GM21447 (cell line): ENCODE data around the gene PLAC1.

Source experiments
- ATAC-seq: cut with Tn5 transposase; IDR thresholded peaks from one replicate; pipeline ENCODE4 v1.9.1; 2021; ENCODE audit not compliant: unreplicated experiment

PLAC1 gene

GRCh38 chrX:134658002-134658759 lies at the start of gene PLAC1:
PLAC1 (minus strand) TSS chrX:134658471; CDS start chrX:134566682, 91,789 bp downstream.
- no peak for ATAC-seq

GRCh38 chrX:134706138-134706537 lies 47.9 kb upstream of the PLAC1 start:
- no peak for ATAC-seq

DNA sequence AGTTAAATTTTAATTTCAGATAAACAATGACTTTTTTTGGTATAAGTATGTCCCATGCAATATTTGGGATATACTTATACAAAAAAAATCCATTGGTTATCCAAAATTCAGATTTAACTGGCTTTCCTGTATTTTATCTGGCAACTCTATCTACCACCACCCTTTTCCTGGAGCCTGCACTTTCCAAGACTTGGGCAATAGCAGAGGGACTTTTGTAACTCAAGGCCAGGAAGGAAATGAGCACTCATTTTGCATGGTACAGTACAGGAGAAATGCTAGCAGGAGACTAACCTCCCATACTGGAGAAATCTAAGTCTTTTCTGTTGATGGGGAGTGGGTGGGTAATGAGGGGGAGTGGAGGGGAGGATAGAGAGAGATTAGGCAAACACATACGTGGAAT lies 37.7 kb upstream of the PLAC1 start:
- ATAC-seq, result no peak

GRCh38 chrX:134694333-134695322 lies 36.4 kb upstream of the PLAC1 start:
- no peak for ATAC-seq

DNA sequence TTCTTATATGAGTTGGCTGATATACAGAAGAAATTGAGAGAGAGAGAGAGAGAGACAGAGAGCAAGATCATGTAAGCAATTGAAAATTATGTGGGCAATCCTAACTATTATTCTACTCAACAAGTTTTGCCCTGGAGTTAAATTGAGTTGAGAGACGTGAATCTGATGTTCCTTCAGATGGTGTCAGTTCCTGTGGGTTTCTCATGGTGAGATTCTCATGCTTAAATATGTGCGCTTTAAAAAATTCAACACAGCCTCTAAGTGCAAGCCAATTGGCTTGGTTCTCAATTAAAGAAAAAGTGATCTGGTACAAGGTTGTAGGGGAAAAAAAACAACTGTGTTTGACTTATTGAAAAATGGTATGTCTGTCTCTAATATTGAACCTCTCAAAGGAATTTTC lies 35.4 kb upstream of the PLAC1 start:
- ATAC-seq, result no peak

DNA sequence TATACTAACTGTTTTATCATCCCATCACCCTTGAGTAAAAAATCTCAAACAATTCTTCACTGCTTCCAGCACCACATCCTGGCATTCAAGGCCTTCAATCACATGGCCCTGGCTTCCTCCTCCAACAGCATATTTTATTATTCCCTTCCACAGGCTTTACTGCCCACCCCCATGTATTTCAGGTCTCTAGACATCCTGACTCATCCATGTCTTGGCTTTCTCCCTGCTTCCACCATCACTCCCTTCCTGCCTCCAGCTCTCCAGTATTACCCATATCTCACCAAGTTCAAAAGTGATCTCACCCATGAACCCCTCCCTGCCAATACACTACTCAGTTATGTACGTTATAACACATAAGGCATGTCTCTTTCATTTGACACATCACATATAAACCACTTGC lies 34.7 kb upstream of the PLAC1 start:
- no peak for ATAC-seq

DNA sequence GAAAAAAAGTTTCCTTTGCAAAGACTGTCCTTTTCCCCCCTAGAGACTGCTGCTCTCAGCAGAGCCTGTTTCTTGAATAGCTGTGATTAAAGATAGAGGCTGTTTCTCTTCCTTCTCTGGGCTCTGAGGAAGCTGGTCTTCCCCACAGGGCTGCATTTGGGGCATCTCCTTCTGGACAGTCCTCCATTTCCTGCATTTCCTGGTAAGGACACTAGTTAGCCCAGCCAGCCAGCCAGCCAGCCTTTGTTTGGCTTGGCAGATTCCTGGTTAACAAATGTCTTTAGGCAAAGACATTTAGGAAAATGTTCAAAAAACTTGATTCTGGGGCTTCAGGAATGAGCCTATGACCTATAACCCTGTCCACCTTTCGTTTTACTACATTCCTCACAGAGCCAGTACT lies 34.0 kb upstream of the PLAC1 start:
- no peak for ATAC-seq

DNA sequence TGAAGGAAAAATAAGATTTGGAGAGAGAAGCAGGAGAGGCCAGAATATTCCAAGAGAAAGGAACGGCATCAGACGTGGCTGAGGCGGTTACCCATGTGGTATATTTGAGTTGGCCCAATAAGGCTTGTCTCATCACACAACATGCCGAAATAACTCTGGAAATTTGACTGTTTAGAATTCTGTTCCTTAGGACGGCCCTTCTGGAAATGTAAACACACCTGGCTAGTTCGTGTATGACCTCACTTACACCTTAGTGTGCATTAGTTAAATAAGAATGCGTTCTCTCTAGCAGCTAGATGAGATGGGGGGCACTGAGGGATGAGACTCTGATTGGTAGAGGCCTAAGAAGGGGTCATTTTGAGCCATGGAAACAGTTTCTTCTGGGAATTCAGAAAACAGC lies 33.2 kb upstream of the PLAC1 start:
- no peak for ATAC-seq

DNA sequence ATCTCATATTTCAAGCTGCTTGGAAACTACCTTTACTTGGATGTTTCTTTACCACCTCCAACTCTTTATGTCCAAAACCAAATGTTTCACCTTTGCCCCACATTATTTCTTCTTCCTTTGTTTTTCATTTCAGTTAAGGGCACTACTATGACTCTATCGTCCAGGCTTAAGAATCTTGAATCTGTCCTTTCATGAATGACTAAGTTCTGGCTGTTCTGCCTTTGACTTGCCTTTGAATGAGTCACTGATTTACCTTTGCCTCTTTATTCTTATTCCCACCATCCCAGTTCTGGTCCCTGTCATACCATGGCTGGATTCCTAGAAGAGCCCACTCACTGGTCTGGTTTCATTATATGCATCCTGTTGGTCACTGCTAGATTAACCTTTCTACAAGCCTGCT lies 30.6 kb upstream of the PLAC1 start:
- no peak for ATAC-seq

DNA sequence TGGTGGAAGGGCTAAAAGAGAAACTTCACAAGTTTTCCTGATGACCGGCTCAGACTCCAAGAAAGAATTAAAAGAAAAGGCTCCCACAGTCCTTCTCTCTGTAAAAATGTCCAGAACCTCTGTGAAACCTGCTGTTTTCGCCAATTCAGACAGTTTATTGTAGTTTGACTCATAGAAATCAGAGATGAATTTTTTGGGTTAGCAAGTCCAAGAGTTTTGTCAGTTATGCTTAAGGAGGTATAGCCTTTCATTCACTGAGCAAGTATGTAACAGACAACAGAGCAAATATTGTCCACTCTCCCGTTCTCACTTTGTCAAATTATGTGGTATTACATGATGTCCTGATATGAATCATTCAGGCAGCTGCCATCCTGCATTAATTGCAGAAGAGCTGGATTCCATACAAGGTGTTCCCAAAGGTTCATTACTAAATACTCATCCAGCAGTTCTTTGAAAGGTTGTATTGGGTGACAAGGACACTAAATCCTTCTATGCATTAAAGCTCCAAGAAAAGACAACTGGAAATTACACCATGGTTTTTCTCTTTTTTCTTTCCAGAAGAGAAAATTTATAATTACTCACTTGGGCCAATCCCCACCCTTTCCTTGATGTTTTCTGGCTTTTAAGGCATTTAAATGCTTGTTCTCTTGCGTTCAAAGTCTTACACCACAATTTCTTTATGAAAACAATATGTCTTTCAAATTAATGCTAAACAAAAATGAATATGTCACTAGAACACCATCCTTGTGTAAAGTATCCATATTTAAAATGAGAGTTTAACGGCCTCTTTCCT lies 30.0 kb upstream of the PLAC1 start:
- ATAC-seq, result no peak

- ATAC-seq, result no peak
Measured at GRCh38 chrX:134685668-134686067, 27.4 kb upstream of the PLAC1 start.

DNA sequence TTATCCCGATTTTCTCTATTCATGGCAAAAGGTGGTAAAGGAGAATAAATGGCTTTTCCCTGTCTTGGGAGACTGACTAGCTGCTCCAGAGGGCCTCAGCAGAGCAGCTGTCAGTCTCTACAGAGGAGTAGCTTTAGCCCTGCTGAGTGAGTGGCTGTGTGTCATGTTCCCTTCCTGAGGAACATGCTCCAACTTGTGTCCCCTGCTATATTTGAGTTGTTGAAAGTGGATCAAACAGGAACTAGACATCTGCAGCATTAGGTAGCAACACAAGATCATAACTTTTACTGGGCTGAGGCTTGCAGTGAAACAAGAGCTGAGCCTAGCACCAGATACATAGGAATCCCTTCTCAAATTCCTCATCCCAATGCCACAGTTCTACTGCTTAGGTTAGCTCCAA lies 26.7 kb upstream of the PLAC1 start:
- no peak for ATAC-seq

DNA sequence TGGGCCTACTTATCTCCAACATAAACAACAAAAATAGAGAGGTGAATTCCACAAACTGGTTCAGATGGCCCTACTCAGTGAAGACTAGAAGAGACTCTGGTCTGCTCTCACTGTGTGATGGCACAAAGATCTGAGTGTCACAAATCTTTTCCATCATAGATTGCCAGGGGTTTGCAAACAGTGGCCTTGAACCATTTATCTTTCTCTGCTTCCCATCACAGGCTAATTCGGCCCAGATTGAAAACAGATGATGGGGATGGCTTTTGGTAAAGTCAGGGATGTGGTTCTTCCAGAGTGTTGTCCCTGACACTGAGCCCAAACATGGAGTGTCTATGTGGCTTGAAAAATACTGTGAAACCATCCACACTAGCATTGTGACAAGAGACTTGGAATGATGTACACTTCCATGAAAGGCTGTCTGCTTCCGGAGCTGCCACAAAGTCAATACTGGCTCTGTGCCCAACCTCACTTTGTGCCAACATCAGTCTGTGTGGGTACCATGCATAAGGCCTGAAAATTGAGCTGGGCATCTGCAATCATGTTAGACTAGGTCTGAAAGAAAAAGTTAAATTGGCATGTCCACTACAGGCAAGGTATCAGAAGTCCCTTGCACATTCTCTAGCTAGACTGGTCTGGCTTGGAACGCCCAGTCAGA lies 25.2 kb upstream of the PLAC1 start:
- no peak for ATAC-seq

GRCh38 chrX:134682081-134682480 lies 23.8 kb upstream of the PLAC1 start:
- no peak for ATAC-seq

DNA sequence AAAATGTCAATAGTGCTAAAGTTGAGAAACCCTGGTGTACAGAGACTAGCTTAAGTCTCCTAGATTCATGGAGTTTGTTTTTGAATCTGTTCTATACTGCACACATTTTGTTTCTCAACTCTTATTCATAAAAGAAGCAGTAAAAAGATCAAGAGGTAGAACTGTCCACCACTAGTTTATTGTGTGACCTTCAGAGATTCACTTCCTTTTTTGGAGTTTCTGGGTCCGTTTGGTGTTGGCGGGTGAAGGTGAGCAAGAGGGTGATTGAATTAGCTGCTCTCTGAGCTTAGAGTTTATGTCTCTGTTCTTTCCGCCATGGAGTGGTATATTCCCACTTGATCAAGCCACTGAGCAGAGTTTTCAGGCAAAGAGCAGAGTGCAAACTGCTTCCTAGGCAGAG lies 21.4 kb upstream of the PLAC1 start:
- no peak for ATAC-seq

DNA sequence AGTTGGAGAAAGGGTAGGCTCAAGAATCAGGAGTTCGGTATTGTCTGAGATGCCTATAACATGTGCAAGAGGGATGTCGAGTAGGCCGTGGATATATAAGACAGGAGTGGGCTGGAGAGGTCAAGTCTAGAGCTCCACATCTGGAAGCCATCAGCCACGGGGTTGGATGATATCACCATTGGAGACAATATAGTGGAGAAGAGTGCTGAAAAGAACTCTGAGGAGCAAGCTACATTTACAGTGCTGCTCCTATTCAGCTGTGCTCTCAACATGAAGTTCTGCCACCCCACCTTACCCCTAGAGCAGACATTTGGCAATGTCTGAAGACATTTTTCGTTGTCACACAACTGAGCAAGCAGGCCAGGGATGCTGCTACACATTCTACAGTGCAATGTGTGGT lies 20.9 kb upstream of the PLAC1 start:
- ATAC-seq, result no peak

DNA sequence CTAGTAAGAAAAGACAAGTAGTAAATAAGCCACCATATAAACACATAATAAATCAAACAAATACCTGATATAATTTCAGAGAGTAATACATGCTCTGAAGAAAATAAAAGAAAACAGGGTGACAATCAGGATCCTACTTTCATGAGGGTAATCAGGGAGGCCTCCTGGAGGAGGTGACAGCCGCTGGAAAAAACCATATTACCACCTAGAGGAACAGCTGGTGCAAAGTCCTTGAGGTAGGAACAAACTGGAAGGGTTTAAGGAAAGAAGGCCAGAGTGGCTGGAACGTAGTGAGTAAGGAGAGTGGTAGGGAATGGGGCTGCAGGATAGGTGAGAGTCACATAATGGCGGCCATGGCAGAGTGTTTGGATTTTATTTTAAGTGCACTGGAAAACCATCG lies 19.1 kb upstream of the PLAC1 start:
- ATAC-seq, result no peak

- ATAC-seq, result no peak
Measured at GRCh38 chrX:134676436-134676835, 18.2 kb upstream of the PLAC1 start.

- no peak for ATAC-seq
Measured at GRCh38 chrX:134673123-134673522, 14.9 kb upstream of the PLAC1 start.

DNA sequence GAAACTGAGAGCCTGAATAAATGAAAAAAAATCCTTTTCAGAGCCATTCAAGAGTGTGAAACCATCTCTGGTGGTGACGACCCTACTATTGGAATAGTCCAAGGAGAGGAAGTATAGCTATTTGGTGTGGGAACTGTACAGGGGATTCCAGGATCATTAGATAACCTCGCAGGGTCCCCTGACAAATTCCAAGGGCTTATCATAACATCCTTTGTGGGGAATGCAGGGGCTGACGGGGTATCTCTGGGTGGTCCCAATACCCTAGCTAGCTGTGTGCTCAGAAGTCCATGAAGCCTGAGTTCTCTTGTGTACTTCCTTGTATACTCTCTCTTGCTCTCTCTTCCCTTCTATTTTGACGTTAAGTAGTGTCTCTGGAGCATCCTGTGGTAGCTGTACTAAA lies 13.8 kb upstream of the PLAC1 start:
- no peak for ATAC-seq

- ATAC-seq, result no peak
Measured at GRCh38 chrX:134671294-134671693, 13.0 kb upstream of the PLAC1 start.
